Endometrial microvascular endothelial cells (primary cell): Measurements from ENCODE around the gene GLMP. TPM values are rescaled to one million over a fixed set of nuclear protein-coding genes. Genes with fewer than 3 reads are reported as not detected.

Source experiments
- in situ Hi-C: cut with HindIII; loops from 2 replicates; pipeline ENCODE4 v1.10.0; 2017; ENCODE audit warnings: low sequenced_read_pairs, low pct_unique_long_range_greater_than_20kb; ENCODE audit errors: inconsistent ontology term
- total RNA-seq: library from RNA; depleted of rRNA; stranded (reverse); fragments of >200 nt; gene quantifications from one replicate; pipeline ENCODE4 v1.2.3, GENCODE V29; 2015; ENCODE audit errors: inconsistent ontology term

Gene GLMP
- total RNA-seq, 1 donor from 2014 or later: 87.4 TPM

GRCh38 chr1:156291226-156292061 is 4.0 kb downstream of the GLMP start:
- in situ Hi-C loops: no loop called here

GRCh38 chr1:156289857-156290256 is 5.6 kb downstream of the GLMP start:
- in situ Hi-C loops: no loop called here

- in situ Hi-C loops: no loop called here
Observed at GRCh38 chr1:156286061-156286460, 9.4 kb downstream of the GLMP start.

GRCh38 chr1:156285437-156285836 is 10.0 kb downstream of the GLMP start:
- in situ Hi-C loops: no loop called here

- in situ Hi-C loops: no loop called here
Observed at GRCh38 chr1:156284757-156285156, 10.7 kb downstream of the GLMP start.

GRCh38 chr1:156284112-156284511 is 11.4 kb downstream of the GLMP start, which contains the start of gene TMEM79:
Gene TMEM79, plus strand, starts transcription at chr1:156284325. Its CDS starts 902 bp downstream, at chr1:156285227.
- in situ Hi-C loops: no loop called here

- in situ Hi-C loops: no loop called here
Observed at GRCh38 chr1:156283521-156283920, 12.0 kb downstream of the GLMP start.

- in situ Hi-C loops: no loop called here
Observed at GRCh38 chr1:156282479-156283222, 12.8 kb downstream of the GLMP start, which contains the start of gene SMG5. Gene SMG5, minus strand, starts transcription at chr1:156282825. Its CDS starts 145 bp downstream, at chr1:156282680.

GRCh38 chr1:156281693-156282478 is 13.6 kb downstream of the GLMP start:
- in situ Hi-C loops: no loop called here

GRCh38 chr1:156281281-156281680 is 14.2 kb downstream of the GLMP start:
- in situ Hi-C loops: no loop called here

- in situ Hi-C loops: no loop called here
Observed at GRCh38 chr1:156279837-156280236, 15.6 kb downstream of the GLMP start.

- in situ Hi-C loops: no loop called here
Observed at GRCh38 chr1:156276966-156277381, 18.5 kb downstream of the GLMP start.

- in situ Hi-C loops: no loop called here
Observed at GRCh38 chr1:156276532-156276931, 18.9 kb downstream of the GLMP start.

- in situ Hi-C loops: no loop called here
Observed at GRCh38 chr1:156270314-156270713, 25.2 kb downstream of the GLMP start.

GRCh38 chr1:156268336-156268735 is 27.1 kb downstream of the GLMP start:
- in situ Hi-C loops: no loop called here

GRCh38 chr1:156266051-156266450 is 29.4 kb downstream of the GLMP start:
- in situ Hi-C loops: no loop called here

- in situ Hi-C loops: no loop called here
Observed at GRCh38 chr1:156263288-156263655, 32.2 kb downstream of the GLMP start.

GRCh38 chr1:156262461-156263287 is 32.8 kb downstream of the GLMP start:
- in situ Hi-C loops: no loop called here
